ENCODE results near the gene CD59.

Gene CD59

GRCh38 chr11:33770236-33770635, 34.0 kb upstream of the CD59 start:
- no peak for TF ChIP-seq CTCF (IDR thresholded peaks at IDR 0.05; ENCODE audit: borderline replicate concordance, control extremely low read depth, extremely low read depth, insufficient read depth, missing control alignments)
- in situ Hi-C loops (cut with MboI; ENCODE audit: low sequenced_read_pairs, unreplicated experiment) = no loop called here
- DNase-seq (ENCODE audit: low spot score) = no peak

- DNase-seq (ENCODE audit: low spot score) = no peak
- no peak for TF ChIP-seq CTCF (IDR thresholded peaks at IDR 0.05; ENCODE audit: borderline replicate concordance, control extremely low read depth, extremely low read depth, insufficient read depth, missing control alignments)
- in situ Hi-C loops (cut with MboI; ENCODE audit: low sequenced_read_pairs, unreplicated experiment) = no loop called here
These were observed 33.3 kb upstream of the CD59 start for GRCh38 chr11:33769542-33769941.

- DNase-seq (ENCODE audit: low spot score) = no peak
- no peak for TF ChIP-seq CTCF (IDR thresholded peaks at IDR 0.05; ENCODE audit: borderline replicate concordance, control extremely low read depth, extremely low read depth, insufficient read depth, missing control alignments)
- in situ Hi-C loops (cut with MboI; ENCODE audit: low sequenced_read_pairs, unreplicated experiment) = no loop called here
These were observed 31.4 kb upstream of the CD59 start for GRCh38 chr11:33767624-33768023.

- DNase-seq (ENCODE audit: low spot score) = no peak
- no peak for TF ChIP-seq CTCF (IDR thresholded peaks at IDR 0.05; ENCODE audit: borderline replicate concordance, control extremely low read depth, extremely low read depth, insufficient read depth, missing control alignments)
- in situ Hi-C loops (cut with MboI; ENCODE audit: low sequenced_read_pairs, unreplicated experiment) = no loop called here
These were observed 29.9 kb upstream of the CD59 start for GRCh38 chr11:33766085-33766484.

GRCh38 chr11:33761471-33761870, 25.2 kb upstream of the CD59 start:
- no peak for TF ChIP-seq CTCF (IDR thresholded peaks at IDR 0.05; ENCODE audit: borderline replicate concordance, control extremely low read depth, extremely low read depth, insufficient read depth, missing control alignments)
- peak; percentile 53 for DNase-seq (ENCODE audit: low spot score)
- in situ Hi-C loops (cut with MboI; ENCODE audit: low sequenced_read_pairs, unreplicated experiment) = no loop called here

GRCh38 chr11:33753304-33753967, 17.2 kb upstream of the CD59 start:
- in situ Hi-C loops (cut with MboI; ENCODE audit: low sequenced_read_pairs, unreplicated experiment) = no loop called here
- peak; percentile 47 for DNase-seq (ENCODE audit: low spot score)

More at GRCh38 chr11:33753304-33753967, 17.2 kb upstream of the CD59 start:
- no peak for TF ChIP-seq CTCF (IDR thresholded peaks at IDR 0.05; ENCODE audit: borderline replicate concordance, control extremely low read depth, extremely low read depth, insufficient read depth, missing control alignments)

All from GM13976 (cell line).